Stomach (tissue), 9 donors: Measurements from ENCODE around the gene PRKCA. TPM values are rescaled to one million over a fixed set of nuclear protein-coding genes. Genes with fewer than 3 reads are reported as not detected.

ENCODE experiments used
- DNase-seq, 2 donors: peaks; one replicate each; pipeline versions ENCODE4 v3.0.0 to v3.0.0-alpha.2; 2013 to 2019
- H3K27ac ChIP-seq, 5 donors: fragments of 200-600 bp in 4 of 5; sonication (generic) in 4 of 5; one replicate each; pipeline ENCODE4 v1.5.1; 2013 to 2019; ENCODE audit warnings: mild to moderate bottlenecking in 1 of 5, moderate library complexity in 1 of 5
- H3K27me3 ChIP-seq, 3 donors: fragments of 200-600 bp; sonication (generic); one replicate each; pipeline ENCODE4 v1.5.1; 2017 to 2019; ENCODE audit warnings: mixed run types in 1 of 3
- H3K36me3 ChIP-seq, 4 donors: fragments of 200-600 bp; sonication (generic); 1 replicate in 3 of 4; 2 replicates in 1 of 4; pipeline ENCODE4 v1.5.1; 2016 to 2019
- H3K4me1 ChIP-seq, 4 donors: fragments of 200-600 bp; sonication (generic); one replicate each; pipeline ENCODE4 v1.5.1; 2016 to 2019
- H3K4me3 ChIP-seq, 4 donors: fragments of 200-600 bp; sonication (generic) in 3 of 4; one replicate each; pipeline ENCODE4 v1.5.1; 2016 to 2019; ENCODE audit warnings: mild to moderate bottlenecking in 1 of 4
- H3K9me3 ChIP-seq, 4 donors: fragments of 200-600 bp; sonication (generic); one replicate each; pipeline ENCODE4 v1.5.1; 2016 to 2019
- EP300 ChIP-seq: sonication (generic); formaldehyde crosslinking; IDR thresholded peaks from one replicate; pipeline ENCODE4 v1.6.1; 2017; ENCODE audit warnings: antibody characterized with exemption
- POLR2A ChIP-seq, 4 donors: fragments of 450-650 bp; IDR thresholded peaks; one replicate each; pipeline ENCODE4 v1.6.1; 2016; ENCODE audit warnings: antibody characterized with exemption in 4 of 4, control low read depth in 2 of 4, mild to moderate bottlenecking in 1 of 4, moderate library complexity in 1 of 4
- POLR2AphosphoS5 ChIP-seq, 3 donors: sonication (generic); formaldehyde crosslinking; IDR thresholded peaks; one replicate each; pipeline ENCODE4 v1.6.1; 2016; ENCODE audit warnings: antibody characterized with exemption in 3 of 3
- WGBS, 5 donors: extraction: QIAGEN DNeasy Blood & Tissue Kit in 3 of 5; methylation state at CpG; one replicate each; pipeline versions ENCODE4 v1.1.5 to v1.1.7; 2013 to 2018; 5-methylcytosine and 5-hydroxymethylcytosine counted together
- intact Hi-C: fragments of 100-400 bp; cut with DNase I; formaldehyde crosslinking; loops from one replicate; pipeline ENCODE4 v1.15.1; 2023; ENCODE audit warnings: low total_unique reads
- polyA plus RNA-seq, 3 donors: library from polyadenylated mRNA; stranded (reverse); fragments of 200-250 nt; gene quantifications; one replicate each; pipeline ENCODE4 v1.2.3, GENCODE V29; 2013
- total RNA-seq, 5 donors: library from RNA; depleted of rRNA; stranded (reverse); fragments of >200 nt; gene quantifications; one replicate each; pipeline versions ENCODE4 v1.1.0 to v1.2.3, GENCODE V29; 2014 to 2016
- TF ChIP-seq, protein P1 (sequence below), 7 experiments: fragments of 450-650 bp in 4 of 7; fragments of 200-600 bp in 3 of 7; sonication (generic) in 3 of 7; IDR thresholded peaks; one replicate each; pipeline ENCODE4 v1.5.1; 2016 to 2019; ENCODE audit warnings: antibody characterized with exemption in 7 of 7, control low read depth in 2 of 7, mild to moderate bottlenecking in 1 of 7
- donor health status: healthy with polysubstance abuse.
- donor health status: Bipolar disorder and iron deficiency.
- donor health status: healthy.

PRKCA gene
- total and polyA plus RNA-seq, 8 donors: 2.1 to 41.1 (median 12.2) TPM

DNA sequence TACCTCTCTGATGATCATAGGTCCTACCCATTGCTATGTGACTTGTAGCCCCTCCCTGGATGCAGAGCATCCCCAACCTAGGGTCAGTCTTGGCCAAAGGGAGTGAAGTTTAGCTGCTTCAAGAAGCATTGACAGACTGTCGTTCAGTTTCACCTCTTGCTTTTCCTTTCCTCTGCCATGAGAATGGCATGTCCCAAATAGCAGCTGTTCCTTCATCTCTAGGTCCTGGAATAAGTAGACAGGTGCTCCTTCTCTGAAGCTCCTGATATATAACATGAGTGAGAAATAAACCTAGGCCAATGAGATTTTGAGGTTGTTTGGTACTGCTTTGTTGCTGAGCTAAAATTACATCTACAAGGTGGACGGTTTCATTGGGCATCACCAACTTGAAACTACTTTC lies 328.0 kb downstream of the PRKCA start:
- intact Hi-C loops: no loop called here
- Histone ChIP-seq H3K27me3 (no peaks in the 10 kb centered on the region), H3K4me1 (peaks cover 0 to 43% (median 0%) of the 10 kb centered on the region in 4 donors), H3K36me3 (no peaks in the 10 kb centered on the region), H3K9me3 (no peaks in the 10 kb centered on the region), H3K4me3 (no peak overlapping the region), H3K27ac (no peak overlapping the region)
- TF ChIP-seq, protein P1, sequence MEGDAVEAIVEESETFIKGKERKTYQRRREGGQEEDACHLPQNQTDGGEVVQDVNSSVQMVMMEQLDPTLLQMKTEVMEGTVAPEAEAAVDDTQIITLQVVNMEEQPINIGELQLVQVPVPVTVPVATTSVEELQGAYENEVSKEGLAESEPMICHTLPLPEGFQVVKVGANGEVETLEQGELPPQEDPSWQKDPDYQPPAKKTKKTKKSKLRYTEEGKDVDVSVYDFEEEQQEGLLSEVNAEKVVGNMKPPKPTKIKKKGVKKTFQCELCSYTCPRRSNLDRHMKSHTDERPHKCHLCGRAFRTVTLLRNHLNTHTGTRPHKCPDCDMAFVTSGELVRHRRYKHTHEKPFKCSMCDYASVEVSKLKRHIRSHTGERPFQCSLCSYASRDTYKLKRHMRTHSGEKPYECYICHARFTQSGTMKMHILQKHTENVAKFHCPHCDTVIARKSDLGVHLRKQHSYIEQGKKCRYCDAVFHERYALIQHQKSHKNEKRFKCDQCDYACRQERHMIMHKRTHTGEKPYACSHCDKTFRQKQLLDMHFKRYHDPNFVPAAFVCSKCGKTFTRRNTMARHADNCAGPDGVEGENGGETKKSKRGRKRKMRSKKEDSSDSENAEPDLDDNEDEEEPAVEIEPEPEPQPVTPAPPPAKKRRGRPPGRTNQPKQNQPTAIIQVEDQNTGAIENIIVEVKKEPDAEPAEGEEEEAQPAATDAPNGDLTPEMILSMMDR (IDR thresholded peaks at IDR 0.05): no peak
- TF ChIP-seq EP300 (no peak), POLR2A (IDR thresholded peaks at IDR 0.05) (no peak), POLR2AphosphoS5 (IDR thresholded peaks at IDR 0.05) (no peak)
- no peak for DNase-seq
- 94 to 97% (median 95%) methylated on average over 2 of the region's 2 CpGs for WGBS, 5 donors

- TF ChIP-seq POLR2AphosphoS5 (IDR thresholded peaks at IDR 0.05) (no peak), EP300 (no peak)
- Histone ChIP-seq H3K27me3 (no peaks in the 10 kb centered on the region), H3K27ac (no peak overlapping the region), H3K4me1 (peaks cover 0 to 48% (median 0%) of the 10 kb centered on the region in 4 donors), H3K9me3 (no peaks in the 10 kb centered on the region), H3K36me3 (no peaks in the 10 kb centered on the region), H3K4me3 (no peak overlapping the region)
- no peak for DNase-seq
- WGBS, 5 donors: 84 to 95% (median 87%) methylated on average over 3 of the region's 3 CpGs
- intact Hi-C loops: no loop called here
Measured at GRCh38 chr17:66630828-66631472, 328.5 kb downstream of the PRKCA start.

GRCh38 chr17:66632731-66633130 lies 330.3 kb downstream of the PRKCA start:
- H3K4me1 ChIP-seq: peaks cover 0 to 42% (median 0%) of the 10 kb centered on the region in 4 donors
- no peaks in the 10 kb centered on the region for H3K9me3 ChIP-seq
- TF ChIP-seq EP300: no peak
- TF ChIP-seq, protein P1 (IDR thresholded peaks at IDR 0.05): no peak
- H3K27ac ChIP-seq: no peak overlapping the region
- no peak for DNase-seq
- intact Hi-C loops: no loop called here
- no peaks in the 10 kb centered on the region for H3K27me3 ChIP-seq
- 76 to 87% (median 86%) methylated on average over 3 of the region's 3 CpGs for WGBS, 5 donors
- no peak overlapping the region for H3K4me3 ChIP-seq
- H3K36me3 ChIP-seq: no peaks in the 10 kb centered on the region

DNA sequence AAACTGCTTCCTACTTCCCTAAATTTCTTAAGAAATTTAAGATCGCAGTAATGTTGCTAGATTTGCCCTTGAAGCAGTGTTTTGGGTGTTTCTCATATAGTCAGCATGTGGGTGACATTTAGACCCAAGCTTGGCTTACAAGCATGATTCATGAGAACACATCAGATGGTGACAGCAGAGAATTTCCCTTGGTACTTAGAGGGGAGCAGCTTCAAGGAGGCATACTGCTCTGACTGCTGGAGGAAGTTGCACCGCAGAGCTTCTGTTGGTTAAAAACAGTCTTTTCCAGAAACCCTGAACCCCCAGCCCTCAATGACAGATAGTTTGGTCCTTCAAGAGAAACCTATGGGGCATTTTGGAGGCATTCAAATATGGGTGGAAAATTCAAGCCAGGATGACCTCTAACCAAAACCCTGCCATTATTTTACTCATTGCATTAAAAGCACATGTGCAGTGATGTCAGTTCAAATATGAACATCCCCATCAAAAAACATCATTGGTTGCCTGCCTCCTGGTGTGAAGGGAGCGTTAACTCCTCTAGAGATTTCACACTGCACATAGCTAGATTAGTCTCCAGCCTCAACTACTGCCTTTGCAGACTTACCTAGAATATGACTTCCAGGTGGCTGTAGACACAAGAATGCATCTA lies 331.0 kb downstream of the PRKCA start:
- 71 to 86% (median 83%) methylated on average over 3 of the region's 3 CpGs for WGBS, 5 donors
- Histone ChIP-seq H3K4me3 (no peak overlapping the region), H3K27ac (no peak overlapping the region), H3K27me3 (no peaks in the 10 kb centered on the region), H3K9me3 (no peaks in the 10 kb centered on the region), H3K36me3 (no peaks in the 10 kb centered on the region), H3K4me1 (peaks cover 0 to 38% (median 0%) of the 10 kb centered on the region in 4 donors)
- no peak for TF ChIP-seq POLR2A (IDR thresholded peaks at IDR 0.05)
- TF ChIP-seq EP300: no peak
- TF ChIP-seq, protein P1 (IDR thresholded peaks at IDR 0.05): no peak
- no peak for TF ChIP-seq POLR2AphosphoS5 (IDR thresholded peaks at IDR 0.05)
- intact Hi-C loops: no loop called here
- peak in 1 of 2 donors; percentile 38 for DNase-seq

- WGBS, 5 donors: 42 to 97% (median 88%) methylated on average over 1 of the region's 1 CpG
- Histone ChIP-seq H3K36me3 (no peaks in the 10 kb centered on the region), H3K27ac (no peak overlapping the region), H3K9me3 (no peaks in the 10 kb centered on the region), H3K4me3 (no peak overlapping the region), H3K27me3 (no peaks in the 10 kb centered on the region), H3K4me1 (peaks cover 0 to 30% (median 0%) of the 10 kb centered on the region in 4 donors)
- DNase-seq: no peak
- intact Hi-C loops: no loop called here
- TF ChIP-seq POLR2A (IDR thresholded peaks at IDR 0.05) (no peak), POLR2AphosphoS5 (IDR thresholded peaks at IDR 0.05) (no peak), EP300 (no peak)
- TF ChIP-seq, protein P1 (IDR thresholded peaks at IDR 0.05): no peak
Measured at GRCh38 chr17:66634193-66634592, 331.8 kb downstream of the PRKCA start.
